ENCODE measurements around the gene ANK3. TPM values are rescaled to one million over a fixed set of nuclear protein-coding genes. Genes with fewer than 3 reads are reported as not detected.
A peak's percentile ranks its signal among the peaks of the same experiment; 100 is the strongest.

The ANK3 gene
- total RNA-seq, 6 experiments from 2014 or later = not detected

DNA sequence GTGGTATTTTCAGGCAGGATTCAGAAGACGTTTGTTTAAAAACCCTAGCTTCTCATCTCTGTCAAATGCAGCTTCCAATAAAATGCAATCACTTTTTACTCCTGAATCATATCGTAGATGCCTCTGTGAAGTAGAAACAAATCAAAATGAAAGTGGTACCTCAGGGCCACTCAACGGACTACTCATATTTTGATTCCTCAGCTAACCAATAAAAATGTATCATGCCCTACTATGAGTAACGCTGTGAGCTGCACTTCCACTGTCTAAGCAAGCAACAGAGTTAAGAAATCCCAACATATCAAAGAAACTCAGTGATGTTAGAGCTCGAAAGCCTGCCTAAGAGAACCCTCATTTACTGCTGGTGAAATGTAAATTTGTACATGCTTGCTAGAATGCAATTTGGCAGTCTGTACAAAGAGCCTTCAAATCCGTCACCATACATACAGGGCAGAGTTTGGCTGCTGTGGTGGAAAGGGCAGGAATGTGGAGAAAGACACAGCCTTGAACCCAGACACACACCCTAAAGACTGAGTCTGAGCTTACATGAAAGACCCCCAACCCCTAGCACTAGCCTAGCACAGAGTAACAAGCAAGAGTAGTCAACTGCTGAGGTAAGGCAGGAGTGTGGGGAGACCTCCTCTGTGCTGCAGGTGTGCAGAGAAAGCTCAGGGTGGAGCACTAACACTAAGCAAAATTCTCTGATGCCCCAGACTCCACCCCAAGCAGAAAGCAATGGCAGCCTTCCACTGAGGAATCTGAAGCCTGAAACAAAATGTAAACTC is 151.5 kb downstream of the ANK3 start:
- Mint-ChIP-seq H3K4me1 (ENCODE audit: low read depth) (peaks cover 20% of the 10 kb centered on the region), H3K9me3 (no peaks in the 10 kb centered on the region), H3K27ac (no peak overlapping the region; the same call in 1 of the 2 replicates), H3K27me3 (ENCODE audit: insufficient read depth) (peaks cover 3% of the 10 kb centered on the region; the same call in 1 of the 2 replicates), H3K4me3 (peak overlapping the region; percentile 75), H3K36me3 (ENCODE audit: low read depth) (no peaks in the 10 kb centered on the region)
- DNase-seq = peak; percentile 13
- TF ChIP-seq, protein P1, sequence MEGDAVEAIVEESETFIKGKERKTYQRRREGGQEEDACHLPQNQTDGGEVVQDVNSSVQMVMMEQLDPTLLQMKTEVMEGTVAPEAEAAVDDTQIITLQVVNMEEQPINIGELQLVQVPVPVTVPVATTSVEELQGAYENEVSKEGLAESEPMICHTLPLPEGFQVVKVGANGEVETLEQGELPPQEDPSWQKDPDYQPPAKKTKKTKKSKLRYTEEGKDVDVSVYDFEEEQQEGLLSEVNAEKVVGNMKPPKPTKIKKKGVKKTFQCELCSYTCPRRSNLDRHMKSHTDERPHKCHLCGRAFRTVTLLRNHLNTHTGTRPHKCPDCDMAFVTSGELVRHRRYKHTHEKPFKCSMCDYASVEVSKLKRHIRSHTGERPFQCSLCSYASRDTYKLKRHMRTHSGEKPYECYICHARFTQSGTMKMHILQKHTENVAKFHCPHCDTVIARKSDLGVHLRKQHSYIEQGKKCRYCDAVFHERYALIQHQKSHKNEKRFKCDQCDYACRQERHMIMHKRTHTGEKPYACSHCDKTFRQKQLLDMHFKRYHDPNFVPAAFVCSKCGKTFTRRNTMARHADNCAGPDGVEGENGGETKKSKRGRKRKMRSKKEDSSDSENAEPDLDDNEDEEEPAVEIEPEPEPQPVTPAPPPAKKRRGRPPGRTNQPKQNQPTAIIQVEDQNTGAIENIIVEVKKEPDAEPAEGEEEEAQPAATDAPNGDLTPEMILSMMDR (IDR thresholded peaks at IDR 0.05) = peak; percentile 47; the same call in 1 of the 2 replicates

DNA sequence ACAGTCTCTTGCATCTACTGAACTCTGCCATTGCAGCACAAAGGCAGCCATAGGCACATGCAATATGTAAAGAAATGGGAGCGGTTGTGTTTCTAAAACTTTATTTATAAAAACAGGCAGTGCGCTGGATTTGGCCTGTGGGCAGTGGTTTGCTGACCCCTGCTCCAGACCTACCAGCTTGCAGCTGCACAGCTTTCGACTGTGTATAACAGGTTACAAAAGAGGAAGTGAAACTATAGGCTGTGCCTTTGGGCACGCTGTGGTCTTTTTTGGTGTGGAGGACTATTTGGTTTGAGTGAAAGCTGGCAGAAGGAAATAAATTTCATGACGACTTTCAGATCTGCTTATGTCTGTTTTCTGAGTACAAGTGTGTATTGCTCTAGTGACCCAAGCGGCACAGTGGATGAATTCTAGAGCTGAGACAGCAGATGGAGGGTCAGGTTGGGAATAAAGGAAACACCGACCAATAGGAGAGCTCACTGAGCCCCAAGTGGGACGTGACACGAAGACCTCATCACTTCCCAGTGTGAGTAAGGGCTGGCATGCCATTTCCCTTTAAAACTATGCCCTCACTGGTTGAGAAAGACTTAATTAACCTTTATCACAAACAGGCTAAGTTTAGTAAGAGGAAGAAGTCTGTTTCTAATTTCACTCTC is 152.7 kb downstream of the ANK3 start:
- peak overlapping the region; percentile 36; the same call in 1 of the 2 replicates for H3K4me3 Mint-ChIP-seq
- DNase-seq = no peak

DNA sequence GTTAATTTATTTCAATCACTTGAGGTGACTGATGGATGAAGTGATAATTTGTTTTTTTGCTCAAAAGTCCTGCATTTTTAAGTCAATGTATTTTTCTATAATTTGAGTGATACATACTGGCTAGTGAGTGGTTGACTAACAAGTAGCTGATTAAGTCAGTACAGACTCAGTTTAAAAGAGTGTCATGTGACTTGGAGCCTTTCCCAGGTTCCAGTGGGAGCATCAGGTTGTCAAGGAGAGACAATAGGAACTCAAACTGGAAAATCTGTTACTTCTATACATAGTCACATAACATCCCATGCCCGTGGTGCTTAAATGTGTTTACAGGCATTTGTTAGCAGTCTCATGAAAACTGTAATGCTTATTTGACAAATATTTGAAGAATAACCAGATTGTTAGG is 154.7 kb downstream of the ANK3 start:
- TF ChIP-seq, protein P1 (IDR thresholded peaks at IDR 0.05) = no peak
- Mint-ChIP-seq H3K9me3 (no peaks in the 10 kb centered on the region), H3K27ac (no peak overlapping the region), H3K36me3 (ENCODE audit: low read depth) (no peaks in the 10 kb centered on the region), H3K27me3 (ENCODE audit: insufficient read depth) (peaks cover 3% of the 10 kb centered on the region; the same call in 1 of the 2 replicates), H3K4me1 (ENCODE audit: low read depth) (peaks cover 20% of the 10 kb centered on the region), H3K4me3 (no peak overlapping the region)
- DNase-seq = peak; percentile 10

More for the DNA sequence above, 152.7 kb downstream of the ANK3 start:
- TF ChIP-seq, protein P1 (IDR thresholded peaks at IDR 0.05) = no peak
- no peaks in the 10 kb centered on the region for H3K9me3 Mint-ChIP-seq
- peaks cover 20% of the 10 kb centered on the region for H3K4me1 Mint-ChIP-seq (ENCODE audit: low read depth)
- H3K27ac Mint-ChIP-seq = no peak overlapping the region
- no peaks in the 10 kb centered on the region for H3K36me3 Mint-ChIP-seq (ENCODE audit: low read depth)
- H3K27me3 Mint-ChIP-seq (ENCODE audit: insufficient read depth) = peaks cover 3% of the 10 kb centered on the region; the same call in 1 of the 2 replicates

GRCh38 chr10:60234551-60234950 is 155.1 kb downstream of the ANK3 start:
- no peaks in the 10 kb centered on the region for H3K36me3 Mint-ChIP-seq (ENCODE audit: low read depth)
- H3K4me1 Mint-ChIP-seq (ENCODE audit: low read depth) = peaks cover 20% of the 10 kb centered on the region
- peaks cover 3% of the 10 kb centered on the region; the same call in 1 of the 2 replicates for H3K27me3 Mint-ChIP-seq (ENCODE audit: insufficient read depth)
- H3K4me3 Mint-ChIP-seq = no peak overlapping the region
- TF ChIP-seq, protein P1 (IDR thresholded peaks at IDR 0.05) = no peak
- DNase-seq = no peak
- H3K27ac Mint-ChIP-seq = no peak overlapping the region
- no peaks in the 10 kb centered on the region for H3K9me3 Mint-ChIP-seq

DNA sequence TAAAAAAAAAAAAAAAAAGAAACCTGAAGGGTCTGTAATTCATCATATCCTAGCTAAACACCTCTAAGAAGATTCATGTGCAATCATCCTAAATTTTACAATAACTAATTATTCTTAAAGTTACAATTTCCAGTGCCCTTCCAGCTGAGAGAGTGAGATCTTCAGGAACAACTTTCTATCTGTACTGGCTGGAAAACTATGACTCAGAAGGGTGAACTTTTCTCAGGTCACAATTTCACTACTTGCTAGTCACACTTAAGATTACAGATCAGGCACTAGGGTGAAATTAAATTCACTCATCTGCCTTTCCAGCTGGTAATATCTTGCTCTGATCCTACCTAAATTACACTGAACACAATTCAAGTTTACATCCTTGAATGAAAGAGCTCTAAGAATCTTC is 158.8 kb downstream of the ANK3 start:
- Mint-ChIP-seq H3K27me3 (ENCODE audit: insufficient read depth) (peaks cover 2% of the 10 kb centered on the region; the same call in 1 of the 2 replicates), H3K36me3 (ENCODE audit: low read depth) (no peaks in the 10 kb centered on the region), H3K4me3 (no peak overlapping the region), H3K4me1 (ENCODE audit: low read depth) (no peaks in the 10 kb centered on the region), H3K9me3 (no peaks in the 10 kb centered on the region), H3K27ac (no peak overlapping the region)
- TF ChIP-seq, protein P1 (IDR thresholded peaks at IDR 0.05) = no peak
- no peak for DNase-seq
